Liver (tissue), 9 donors: ENCODE results near the gene NUB1. TPM values are rescaled to one million over a fixed set of nuclear protein-coding genes. Genes with fewer than 3 reads are reported as not detected.

ENCODE experiments used
- DNase-seq: peaks from one replicate; pipeline ENCODE4 v3.0.0-alpha.2; 2017; ENCODE audit warnings: low spot score
- H3K27ac ChIP-seq, 2 donors: one replicate each; pipeline ENCODE4 v1.7.0; 2013; ENCODE audit warnings: inconsistent platforms in 2 of 2, low read length in 2 of 2, control low read depth in 1 of 2, low read depth in 1 of 2, mild to moderate bottlenecking in 1 of 2
- H3K27me3 ChIP-seq, 4 donors: one replicate each; pipeline versions ENCODE4 v1.6.1 to v1.7.0; 2013; ENCODE audit warnings: low read length in 3 of 4, inconsistent platforms in 1 of 4, mild to moderate bottlenecking in 1 of 4, moderate library complexity in 1 of 4; ENCODE audit not compliant: control insufficient read depth in 4 of 4, insufficient read depth in 4 of 4
- H3K36me3 ChIP-seq, 4 donors: one replicate each; pipeline versions ENCODE4 v1.6.1 to v1.7.0; 2013; ENCODE audit warnings: low read length in 3 of 4, mild to moderate bottlenecking in 3 of 4, low read depth in 1 of 4, moderate library complexity in 1 of 4; ENCODE audit not compliant: control insufficient read depth in 4 of 4, insufficient read depth in 3 of 4
- H3K4me1 ChIP-seq, 4 donors: one replicate each; pipeline versions ENCODE4 v1.6.1 to v1.7.0; 2013; ENCODE audit warnings: low read length in 3 of 4, mild to moderate bottlenecking in 3 of 4, moderate library complexity in 1 of 4; ENCODE audit not compliant: control insufficient read depth in 4 of 4, insufficient read depth in 4 of 4
- H3K4me3 ChIP-seq, 3 donors: one replicate each; pipeline versions ENCODE4 v1.6.1 to v1.7.0; 2013; ENCODE audit warnings: low read length in 3 of 3, control low read depth in 1 of 3, low read depth in 1 of 3, mild to moderate bottlenecking in 1 of 3
- H3K9ac ChIP-seq, 2 donors: one replicate each; pipeline ENCODE4 v1.7.0; 2013; ENCODE audit warnings: low read length in 2 of 2, mild to moderate bottlenecking in 2 of 2, moderate library complexity in 2 of 2, control low read depth in 1 of 2, low read depth in 1 of 2
- H3K9me3 ChIP-seq, 4 donors: one replicate each; pipeline versions ENCODE4 v1.6.1 to v1.7.0; 2013; ENCODE audit warnings: low read length in 3 of 4; ENCODE audit not compliant: control insufficient read depth in 4 of 4
- EGR1 ChIP-seq, 2 donors: IDR thresholded peaks; 2 replicates each; pipeline ENCODE4 v1.6.1; 2016 to 2018; ENCODE audit warnings: antibody characterized with exemption in 2 of 2, low read depth in 2 of 2
- FOXA1 ChIP-seq: IDR thresholded peaks from 2 replicates; pipeline ENCODE4 v1.6.1; 2016; ENCODE audit warnings: antibody characterized with exemption
- FOXA2 ChIP-seq: IDR thresholded peaks from 2 replicates; pipeline ENCODE4 v1.6.1; 2016; ENCODE audit warnings: antibody characterized with exemption
- GABPA ChIP-seq, 2 donors: IDR thresholded peaks in 1 of 2; conservative IDR thresholded peaks in 1 of 2; 2 replicates each; pipeline ENCODE4 v1.6.1; 2016; ENCODE audit warnings: antibody characterized with exemption in 2 of 2, mild to moderate bottlenecking in 1 of 2, moderate library complexity in 1 of 2
- HNF4A ChIP-seq, 2 donors: conservative IDR thresholded peaks; 2 replicates each; pipeline ENCODE4 v1.6.1; 2016; ENCODE audit warnings: antibody characterized with exemption in 2 of 2, mild to moderate bottlenecking in 2 of 2
- HNF4G ChIP-seq: IDR thresholded peaks from 2 replicates; pipeline ENCODE4 v1.6.1; 2016; ENCODE audit warnings: antibody characterized with exemption
- JUND ChIP-seq, 2 donors: IDR thresholded peaks; 2 replicates each; pipeline ENCODE4 v1.6.1; 2016; ENCODE audit warnings: antibody characterized with exemption in 2 of 2
- MAX ChIP-seq: IDR thresholded peaks from 2 replicates; pipeline ENCODE4 v1.6.1; 2016; ENCODE audit warnings: antibody characterized with exemption
- NR2F2 ChIP-seq: IDR thresholded peaks from 2 replicates; pipeline ENCODE4 v1.6.1; 2016; ENCODE audit warnings: antibody characterized with exemption
- RAD21 ChIP-seq, 2 donors: IDR thresholded peaks; 2 replicates each; pipeline ENCODE4 v1.6.1; 2016; ENCODE audit warnings: antibody characterized with exemption in 2 of 2, mild to moderate bottlenecking in 2 of 2
- RXRA ChIP-seq, 2 donors: IDR thresholded peaks; 2 replicates each; pipeline ENCODE4 v1.6.1; 2017 to 2018; ENCODE audit warnings: antibody characterized with exemption in 2 of 2, mild to moderate bottlenecking in 1 of 2
- SP1 ChIP-seq: IDR thresholded peaks from 2 replicates; pipeline ENCODE4 v1.6.1; 2018; ENCODE audit warnings: antibody characterized with exemption, mild to moderate bottlenecking
- TAF1 ChIP-seq: conservative IDR thresholded peaks from 2 replicates; pipeline ENCODE4 v1.6.1; 2016; ENCODE audit warnings: antibody characterized with exemption, mild to moderate bottlenecking
- YY1 ChIP-seq: IDR thresholded peaks from 2 replicates; pipeline ENCODE4 v1.6.1; 2016; ENCODE audit warnings: antibody characterized with exemption, mild to moderate bottlenecking
- ZBTB33 ChIP-seq: IDR thresholded peaks from 2 replicates; pipeline ENCODE4 v1.6.1; 2016; ENCODE audit warnings: antibody characterized with exemption
- WGBS: extraction: QIAGEN DNeasy Blood & Tissue Kit; methylation state at CpG from one replicate; pipeline ENCODE4 v1.1.7; 2013; 5-methylcytosine and 5-hydroxymethylcytosine counted together
- polyA plus RNA-seq, 2 donors: library from polyadenylated mRNA; stranded (reverse) in 1 of 2; unstranded in 1 of 2; fragments of 200-250 nt in 1 of 2; fragments of >200 nt in 1 of 2; fragmentation: Nextera tagmentation in 1 of 2; extraction: Ambion mirVana in 1 of 2; gene quantifications; one replicate each; pipeline versions ENCODE4 v1.2.1 to v1.2.3, GENCODE V29; 2013 to 2015
- total RNA-seq, 2 donors: library from RNA; depleted of rRNA; stranded (reverse); fragments of >200 nt; gene quantifications; one replicate each; pipeline ENCODE4 v1.2.3, GENCODE V29; 2014
- TF ChIP-seq, protein P1 (sequence below): IDR thresholded peaks from 2 replicates; pipeline ENCODE4 v1.6.1; 2016; ENCODE audit warnings: antibody characterized with exemption
- TF ChIP-seq, protein P2 (sequence below): IDR thresholded peaks from 2 replicates; pipeline ENCODE4 v1.6.1; 2016; ENCODE audit warnings: antibody characterized with exemption, mild to moderate bottlenecking
- TF ChIP-seq, protein P3 (sequence below): fragments of 150-350 bp; IDR thresholded peaks from 2 replicates; pipeline ENCODE4 v1.5.1; 2017; ENCODE audit warnings: improper control_type of control experiment, low read depth, low read length; ENCODE audit not compliant: missing input control
- donor health status: healthy.
- donor health status: healthy.
- donor health status: healthy.
- donor health status: healthy.
- donor health status: healthy.

The NUB1 gene
- total and polyA plus RNA-seq, 4 donors: 14.0 to 27.9 (median 18.8) TPM

- Histone ChIP-seq H3K36me3 (no peaks in the 10 kb centered on the region), H3K27ac (no peak overlapping the region), H3K9ac (no peak overlapping the region), H3K9me3 (no peaks in the 10 kb centered on the region), H3K4me3 (no peak overlapping the region), H3K4me1 (no peaks in the 10 kb centered on the region), H3K27me3 (no peaks in the 10 kb centered on the region)
- DNase-seq: no peak
- TF ChIP-seq EGR1 (IDR thresholded peaks at IDR 0.05; ENCODE audit: low read depth in 2 of 2) (no peak), ZBTB33 (no peak), JUND (IDR thresholded peaks at IDR 0.05) (no peak), NR2F2 (no peak), YY1 (no peak), HNF4A (conservative IDR thresholded peaks at IDR 0.05) (no peak), RXRA (IDR thresholded peaks at IDR 0.05) (no peak), MAX (no peak), HNF4G (no peak), GABPA (IDR thresholded peaks at IDR 0.05 in 1 of 2, conservative IDR thresholded peaks at IDR 0.05 in 1 of 2) (no peak), SP1 (no peak), TAF1 (no peak), FOXA2 (no peak), RAD21 (IDR thresholded peaks at IDR 0.05) (no peak), FOXA1 (no peak)
- TF ChIP-seq, protein P1, sequence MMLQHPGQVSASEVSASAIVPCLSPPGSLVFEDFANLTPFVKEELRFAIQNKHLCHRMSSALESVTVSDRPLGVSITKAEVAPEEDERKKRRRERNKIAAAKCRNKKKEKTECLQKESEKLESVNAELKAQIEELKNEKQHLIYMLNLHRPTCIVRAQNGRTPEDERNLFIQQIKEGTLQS: no peak
- TF ChIP-seq, protein P2, sequence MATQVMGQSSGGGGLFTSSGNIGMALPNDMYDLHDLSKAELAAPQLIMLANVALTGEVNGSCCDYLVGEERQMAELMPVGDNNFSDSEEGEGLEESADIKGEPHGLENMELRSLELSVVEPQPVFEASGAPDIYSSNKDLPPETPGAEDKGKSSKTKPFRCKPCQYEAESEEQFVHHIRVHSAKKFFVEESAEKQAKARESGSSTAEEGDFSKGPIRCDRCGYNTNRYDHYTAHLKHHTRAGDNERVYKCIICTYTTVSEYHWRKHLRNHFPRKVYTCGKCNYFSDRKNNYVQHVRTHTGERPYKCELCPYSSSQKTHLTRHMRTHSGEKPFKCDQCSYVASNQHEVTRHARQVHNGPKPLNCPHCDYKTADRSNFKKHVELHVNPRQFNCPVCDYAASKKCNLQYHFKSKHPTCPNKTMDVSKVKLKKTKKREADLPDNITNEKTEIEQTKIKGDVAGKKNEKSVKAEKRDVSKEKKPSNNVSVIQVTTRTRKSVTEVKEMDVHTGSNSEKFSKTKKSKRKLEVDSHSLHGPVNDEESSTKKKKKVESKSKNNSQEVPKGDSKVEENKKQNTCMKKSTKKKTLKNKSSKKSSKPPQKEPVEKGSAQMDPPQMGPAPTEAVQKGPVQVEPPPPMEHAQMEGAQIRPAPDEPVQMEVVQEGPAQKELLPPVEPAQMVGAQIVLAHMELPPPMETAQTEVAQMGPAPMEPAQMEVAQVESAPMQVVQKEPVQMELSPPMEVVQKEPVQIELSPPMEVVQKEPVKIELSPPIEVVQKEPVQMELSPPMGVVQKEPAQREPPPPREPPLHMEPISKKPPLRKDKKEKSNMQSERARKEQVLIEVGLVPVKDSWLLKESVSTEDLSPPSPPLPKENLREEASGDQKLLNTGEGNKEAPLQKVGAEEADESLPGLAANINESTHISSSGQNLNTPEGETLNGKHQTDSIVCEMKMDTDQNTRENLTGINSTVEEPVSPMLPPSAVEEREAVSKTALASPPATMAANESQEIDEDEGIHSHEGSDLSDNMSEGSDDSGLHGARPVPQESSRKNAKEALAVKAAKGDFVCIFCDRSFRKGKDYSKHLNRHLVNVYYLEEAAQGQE: no peak
- TF ChIP-seq, protein P3, sequence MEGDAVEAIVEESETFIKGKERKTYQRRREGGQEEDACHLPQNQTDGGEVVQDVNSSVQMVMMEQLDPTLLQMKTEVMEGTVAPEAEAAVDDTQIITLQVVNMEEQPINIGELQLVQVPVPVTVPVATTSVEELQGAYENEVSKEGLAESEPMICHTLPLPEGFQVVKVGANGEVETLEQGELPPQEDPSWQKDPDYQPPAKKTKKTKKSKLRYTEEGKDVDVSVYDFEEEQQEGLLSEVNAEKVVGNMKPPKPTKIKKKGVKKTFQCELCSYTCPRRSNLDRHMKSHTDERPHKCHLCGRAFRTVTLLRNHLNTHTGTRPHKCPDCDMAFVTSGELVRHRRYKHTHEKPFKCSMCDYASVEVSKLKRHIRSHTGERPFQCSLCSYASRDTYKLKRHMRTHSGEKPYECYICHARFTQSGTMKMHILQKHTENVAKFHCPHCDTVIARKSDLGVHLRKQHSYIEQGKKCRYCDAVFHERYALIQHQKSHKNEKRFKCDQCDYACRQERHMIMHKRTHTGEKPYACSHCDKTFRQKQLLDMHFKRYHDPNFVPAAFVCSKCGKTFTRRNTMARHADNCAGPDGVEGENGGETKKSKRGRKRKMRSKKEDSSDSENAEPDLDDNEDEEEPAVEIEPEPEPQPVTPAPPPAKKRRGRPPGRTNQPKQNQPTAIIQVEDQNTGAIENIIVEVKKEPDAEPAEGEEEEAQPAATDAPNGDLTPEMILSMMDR: no peak
- 88% methylated on average over 6 of the region's 6 CpGs for WGBS
Observed at GRCh38 chr7:151312356-151312755, 29.3 kb upstream of the NUB1 start.
